Stimulated activated CD8-positive, alpha-beta memory T cell treated with anti-CD3 and anti-CD28 coated beads, Interleukin-2, amount 100 ng/mL, for 48 hours (primary cell): ENCODE data around the gene TP73.
A peak's percentile ranks its signal among the peaks of the same experiment; 100 is the strongest.
"Not testable (repeated sequence)": the region's sequence is repeated elsewhere in the genome, so short reads cannot be mapped to it uniquely, and the experiment has no call there.

Source experiments
- DNase-seq, 2 donors: peaks; one replicate each; pipeline ENCODE4 v3.0.0-alpha.2; 2020; ENCODE audit warnings: low read depth in 2 of 2

Gene TP73

DNA sequence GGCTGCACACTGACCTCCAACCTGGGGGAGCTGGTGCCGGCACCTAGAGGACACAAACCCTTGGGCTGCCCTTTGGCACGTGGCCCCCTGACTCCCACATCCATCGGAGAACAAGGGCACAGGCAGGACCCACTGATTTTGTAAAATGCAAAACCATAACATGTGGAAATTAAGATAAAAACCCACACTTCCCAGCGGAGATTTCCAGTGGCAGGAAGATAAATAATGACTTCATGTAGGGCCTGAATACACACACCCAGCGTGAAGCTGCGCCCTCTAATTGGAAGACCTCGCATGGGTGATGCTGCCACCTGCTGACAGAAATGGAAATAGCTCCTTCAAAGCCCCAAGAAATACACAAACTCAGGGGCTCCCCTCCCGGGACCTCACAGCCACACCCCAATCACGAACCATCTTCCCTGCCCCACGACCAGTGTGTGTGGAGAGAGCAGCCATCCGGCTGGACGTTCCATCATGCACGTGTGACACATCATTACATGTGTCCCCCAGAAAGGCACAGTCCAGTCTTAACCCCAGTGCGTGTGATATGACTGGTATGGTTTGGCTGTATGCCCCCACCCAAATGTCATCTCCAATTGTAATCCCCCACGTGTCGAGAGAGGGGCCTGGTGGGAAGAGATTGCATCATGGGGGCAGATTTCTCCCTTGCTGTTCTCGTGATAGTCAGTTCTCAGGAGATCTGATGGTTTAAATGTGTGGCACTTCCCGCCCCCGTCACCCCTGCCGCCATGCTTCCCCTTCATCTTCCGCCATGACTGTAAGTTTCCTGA lies 33.2 kb upstream of the TP73 start:
- peak in 1 of 2 donors; percentile 53 for DNase-seq

DNA sequence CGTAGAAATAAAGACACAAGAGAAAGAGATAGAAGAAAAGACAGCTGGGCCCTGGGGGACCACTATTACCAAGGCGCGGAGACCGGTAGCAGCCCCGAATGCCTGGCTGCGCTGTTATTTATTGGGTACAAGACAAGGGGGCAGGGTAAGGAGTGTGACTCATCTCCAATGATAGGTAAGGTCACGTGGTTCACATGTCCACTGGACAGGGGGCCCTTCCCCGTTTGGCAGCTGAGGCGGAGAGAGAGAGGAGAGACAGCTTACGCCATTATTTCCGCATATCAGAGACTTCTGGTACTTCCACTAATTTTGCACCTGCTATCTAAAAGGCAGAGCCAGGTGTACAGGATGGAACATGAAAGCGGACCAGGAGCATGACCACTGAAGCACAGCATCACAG lies 31.6 kb upstream of the TP73 start:
- no peak for DNase-seq

DNA sequence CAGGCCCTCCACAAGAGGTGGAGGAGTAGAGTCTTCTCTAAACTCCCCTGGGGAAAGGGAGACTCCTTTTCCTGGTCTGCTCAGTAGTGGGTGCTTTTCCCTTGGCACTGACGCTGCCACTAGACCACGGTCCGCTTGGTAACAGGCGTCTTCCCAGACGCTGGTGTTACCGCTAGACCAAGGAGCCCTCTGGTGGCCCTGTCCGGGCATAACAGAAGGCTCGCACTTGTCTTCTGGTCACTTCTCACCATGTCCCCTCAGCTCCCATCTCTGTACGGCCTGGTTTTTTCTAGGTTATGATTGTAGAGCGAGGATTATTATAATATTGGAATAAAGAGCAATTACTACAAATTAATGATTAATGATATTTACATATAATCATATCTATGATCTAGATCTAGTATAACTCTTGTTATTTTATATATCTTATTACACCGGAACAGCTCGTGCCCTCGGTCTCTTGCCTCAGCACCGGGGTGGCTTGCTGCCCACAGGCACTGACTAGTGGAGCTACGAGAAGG lies 31.1 kb upstream of the TP73 start:
- DNase-seq = not testable (repeated sequence)

DNA sequence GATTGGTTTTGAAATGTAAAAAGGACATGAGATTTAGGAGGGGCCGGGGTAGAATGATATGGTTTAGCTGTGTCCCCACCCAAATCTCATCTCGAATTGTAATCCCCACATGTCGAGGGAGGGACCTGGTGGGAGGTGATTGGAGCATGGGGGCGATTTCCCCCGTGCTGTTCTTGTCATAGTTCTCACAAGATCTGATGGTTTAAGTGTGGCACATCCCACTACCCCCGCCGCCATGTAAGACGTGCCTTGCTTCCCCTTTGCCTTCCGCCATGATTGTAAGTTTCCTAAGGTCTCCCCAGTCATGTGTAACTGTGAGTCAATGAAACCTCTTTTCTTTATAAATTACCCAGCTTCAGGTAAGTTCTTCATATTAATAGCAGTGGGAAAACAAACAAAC lies 30.2 kb upstream of the TP73 start:
- not testable (repeated sequence) for DNase-seq

DNA sequence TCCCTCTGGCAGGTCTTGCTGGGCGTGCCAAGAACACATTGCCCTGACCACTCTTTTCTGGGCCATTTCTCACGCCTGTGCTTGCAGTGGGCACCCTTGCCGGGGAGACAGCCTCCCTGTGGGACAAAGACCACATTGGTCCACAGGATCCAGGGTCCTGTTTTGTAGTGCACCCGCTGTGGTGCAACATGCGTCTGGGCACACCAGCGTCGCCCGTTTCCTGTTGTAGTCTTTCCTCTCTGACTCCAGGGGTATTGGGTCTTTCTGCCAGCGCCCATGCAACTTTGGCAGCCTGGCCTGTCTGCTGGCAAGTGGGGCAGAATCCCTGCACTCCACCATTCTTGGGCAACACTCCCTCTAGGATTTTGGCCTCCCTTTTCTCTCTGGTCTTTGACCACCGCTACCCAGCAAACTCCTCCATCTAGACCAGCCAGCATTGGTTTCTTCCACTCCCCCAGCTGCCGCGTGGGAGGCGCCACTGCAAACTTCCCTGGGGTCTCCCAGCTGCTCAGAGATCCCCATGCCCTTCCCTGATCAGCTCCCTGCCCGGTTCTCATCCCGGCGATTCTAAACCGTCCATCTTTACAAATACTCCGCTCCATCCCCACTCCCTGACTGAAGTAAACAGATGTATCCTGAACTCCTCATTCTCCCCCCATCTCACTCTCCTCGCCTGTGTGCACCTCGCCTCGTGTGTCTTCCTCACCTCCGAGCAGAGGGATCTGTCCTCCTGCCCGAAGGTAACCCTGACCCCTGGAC lies 28.7 kb upstream of the TP73 start:
- DNase-seq = no peak

DNA sequence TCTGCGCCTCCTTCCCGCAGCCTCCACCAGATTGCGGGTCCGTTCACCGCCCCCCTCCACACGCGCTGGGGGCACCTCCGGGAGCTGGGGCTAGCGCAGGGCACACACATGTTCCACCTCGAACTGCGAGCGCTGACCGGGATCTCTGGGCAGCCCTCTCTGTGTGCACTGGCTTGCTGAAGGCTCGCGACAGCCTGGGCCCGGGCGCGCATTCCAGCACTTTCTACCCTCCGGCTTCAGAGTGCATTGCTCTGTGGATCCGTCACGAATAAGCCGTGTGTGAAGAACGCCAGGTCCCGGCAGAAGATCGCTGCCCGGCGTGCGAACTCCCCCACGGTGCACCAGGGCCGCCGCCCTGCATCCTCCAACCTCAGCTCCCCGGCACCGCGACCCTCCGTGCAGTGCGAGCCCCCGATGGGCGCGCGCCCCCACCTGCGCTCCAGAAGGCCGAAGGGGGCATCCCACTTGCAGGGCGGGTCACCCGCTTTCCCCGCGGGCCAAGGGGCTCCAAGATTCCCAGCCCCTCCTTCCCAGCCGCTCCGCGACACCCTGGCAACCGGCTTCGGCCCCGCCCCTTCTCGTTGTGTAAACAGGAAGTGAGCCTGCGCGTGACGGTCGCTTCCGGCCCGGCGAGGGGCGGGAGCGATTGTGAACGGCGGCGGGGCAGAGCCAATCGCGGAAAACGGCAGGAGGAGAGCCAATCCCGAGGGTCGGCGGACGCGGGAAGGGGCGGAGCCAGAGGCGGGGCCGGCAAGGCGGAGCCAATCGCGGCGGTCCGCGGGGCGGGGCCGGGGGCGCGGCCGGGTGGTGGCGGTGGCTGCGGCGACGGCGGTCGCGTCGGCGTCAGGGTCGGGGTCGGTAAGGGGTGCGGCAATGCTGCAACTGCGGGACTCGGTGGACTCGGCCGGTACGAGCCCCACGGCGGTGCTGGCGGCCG lies 27.8 kb upstream of the TP73 start, which contains the start of gene TPRG1L:
Gene TPRG1L (plus strand): TSS at position 816 of the 937 bp plus-strand sequence. CDS start 58 bp downstream, at position 874.
- DNase-seq = peak; percentile 97 to 98

DNA sequence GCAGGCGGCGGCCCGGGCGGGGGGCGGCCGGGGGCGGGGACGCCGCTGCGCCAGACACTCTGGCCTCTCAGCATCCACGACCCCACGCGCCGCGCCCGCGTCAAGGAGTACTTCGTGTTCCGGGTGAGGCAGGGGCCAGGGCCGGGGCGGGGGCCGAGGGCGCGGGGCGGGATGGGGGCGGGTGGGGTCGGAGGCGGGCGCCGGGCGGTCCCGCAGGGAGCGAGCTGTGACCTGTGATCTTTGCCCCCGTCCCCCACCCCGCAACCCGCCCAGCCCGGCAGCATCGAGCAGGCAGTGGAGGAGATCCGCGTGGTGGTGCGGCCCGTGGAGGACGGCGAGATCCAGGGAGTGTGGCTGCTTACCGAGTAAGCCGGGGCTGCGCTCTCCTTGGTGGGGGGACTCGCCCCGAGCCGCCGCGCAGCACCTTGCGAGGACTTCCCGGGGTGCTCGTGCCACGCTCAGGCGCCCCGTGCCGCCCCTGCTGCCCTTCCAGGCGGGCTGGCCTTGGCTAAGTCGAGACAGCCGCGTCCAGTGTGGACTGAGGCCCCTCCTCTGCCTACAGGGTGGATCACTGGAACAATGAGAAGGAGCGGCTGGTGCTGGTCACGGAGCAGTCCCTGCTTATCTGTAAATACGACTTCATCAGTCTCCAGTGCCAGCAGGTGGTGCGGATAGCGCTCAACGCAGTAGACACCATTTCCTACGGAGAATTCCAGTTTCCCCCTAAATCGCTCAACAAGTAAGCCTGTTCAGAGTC lies 27.0 kb upstream of the TP73 start:
- DNase-seq = no peak

DNA sequence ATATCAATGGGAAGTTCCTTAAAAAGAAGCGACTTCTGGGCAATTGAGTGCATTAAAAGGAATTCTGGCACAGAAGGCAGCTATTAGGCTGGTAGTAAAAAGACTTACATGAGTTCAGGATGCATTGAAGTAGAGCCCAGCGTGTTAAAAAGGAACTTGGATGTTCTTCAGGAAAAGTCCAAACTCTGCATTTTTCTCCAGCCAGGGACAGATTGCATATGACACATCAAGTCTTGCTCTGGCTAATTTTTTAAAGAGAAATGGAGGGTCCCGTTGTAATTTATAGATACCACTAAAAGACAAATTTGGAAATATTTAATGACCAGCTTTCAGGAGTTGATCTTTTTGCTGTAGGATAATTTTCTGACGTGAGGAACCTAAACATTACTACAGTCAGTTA lies 26.3 kb upstream of the TP73 start:
- DNase-seq = no peak

DNA sequence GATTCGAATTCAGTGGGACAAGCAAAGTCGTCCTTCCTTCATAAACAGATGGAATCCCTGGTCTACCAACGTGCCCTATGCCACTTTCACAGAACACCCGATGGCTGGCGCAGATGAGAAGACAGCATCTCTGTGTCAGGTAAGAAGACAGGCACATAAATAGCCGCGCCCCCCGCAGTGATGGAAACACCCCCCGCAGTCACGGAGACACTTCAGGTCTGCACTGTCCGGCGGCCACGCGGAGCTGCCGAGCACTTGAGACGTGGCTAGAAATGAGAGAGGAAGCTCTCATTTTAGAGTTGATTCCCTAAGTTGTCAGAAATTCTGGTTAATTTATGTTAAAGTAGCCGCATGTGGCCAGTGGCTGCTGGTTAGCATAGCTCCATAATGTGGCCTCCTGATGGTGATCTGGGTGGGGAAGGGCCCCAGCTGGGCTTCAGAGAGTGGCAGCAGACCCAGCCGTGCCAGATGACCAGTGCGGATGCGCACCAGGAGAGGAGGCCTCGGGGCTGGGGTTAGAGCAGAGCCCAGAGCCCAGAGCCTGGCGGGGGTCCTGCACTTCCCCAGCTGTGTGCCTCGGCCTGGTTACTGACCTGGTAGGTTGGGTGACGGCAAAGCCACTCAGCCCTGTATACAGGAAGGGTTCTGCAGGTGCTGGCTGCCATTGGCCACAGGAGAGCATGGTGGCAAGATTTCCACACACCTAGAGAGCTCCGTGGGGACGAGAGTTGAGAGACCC lies 24.6 kb upstream of the TP73 start:
- DNase-seq = no peak

DNA sequence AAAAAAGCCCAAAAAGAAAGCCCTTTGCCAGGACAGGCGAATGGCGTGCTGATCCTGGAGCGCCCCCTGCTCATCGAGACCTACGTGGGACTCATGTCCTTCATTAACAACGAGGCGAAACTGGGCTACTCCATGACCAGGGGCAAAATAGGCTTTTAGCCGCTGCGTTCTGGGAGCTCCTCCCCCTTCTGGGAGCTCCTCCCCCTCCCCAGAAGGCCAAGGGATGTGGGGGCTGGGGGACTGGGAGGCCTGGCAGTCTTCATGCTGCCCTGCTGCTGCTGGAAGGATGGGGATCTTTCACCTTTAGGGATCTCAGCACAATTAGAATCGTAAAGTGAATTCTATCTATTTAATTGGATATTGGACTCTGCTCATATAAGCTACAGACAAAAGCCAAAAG lies 23.9 kb upstream of the TP73 start:
- DNase-seq = no peak

DNA sequence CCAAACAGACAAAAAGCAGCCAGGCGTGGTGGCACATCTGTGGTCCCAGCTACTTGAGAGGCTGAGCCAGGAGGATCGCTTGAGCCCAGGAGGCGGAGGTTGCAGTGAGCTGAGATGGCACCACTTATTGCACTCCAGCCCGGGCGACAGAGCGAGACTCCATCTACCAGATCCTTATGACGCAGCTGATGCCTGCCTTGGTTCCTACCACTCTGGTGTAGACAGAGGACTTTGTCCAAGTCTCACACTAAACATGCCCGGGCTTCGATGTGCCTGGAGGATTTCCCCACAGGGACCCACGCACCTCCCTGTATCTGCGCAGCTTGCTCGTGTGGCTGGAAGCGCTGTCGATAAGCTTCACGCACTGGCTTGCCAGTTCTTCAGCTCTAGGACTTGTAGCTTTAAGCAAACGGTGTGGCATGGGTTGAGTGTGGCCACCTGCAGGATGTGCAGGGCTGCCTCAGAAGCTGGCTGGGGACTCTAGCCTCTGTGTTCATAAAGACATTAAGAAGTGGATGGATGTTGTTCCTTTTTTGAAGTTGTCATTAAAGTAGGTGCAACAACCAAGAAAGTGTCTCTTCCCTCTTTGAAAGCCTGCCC lies 22.7 kb upstream of the TP73 start:
- DNase-seq = no peak

DNA sequence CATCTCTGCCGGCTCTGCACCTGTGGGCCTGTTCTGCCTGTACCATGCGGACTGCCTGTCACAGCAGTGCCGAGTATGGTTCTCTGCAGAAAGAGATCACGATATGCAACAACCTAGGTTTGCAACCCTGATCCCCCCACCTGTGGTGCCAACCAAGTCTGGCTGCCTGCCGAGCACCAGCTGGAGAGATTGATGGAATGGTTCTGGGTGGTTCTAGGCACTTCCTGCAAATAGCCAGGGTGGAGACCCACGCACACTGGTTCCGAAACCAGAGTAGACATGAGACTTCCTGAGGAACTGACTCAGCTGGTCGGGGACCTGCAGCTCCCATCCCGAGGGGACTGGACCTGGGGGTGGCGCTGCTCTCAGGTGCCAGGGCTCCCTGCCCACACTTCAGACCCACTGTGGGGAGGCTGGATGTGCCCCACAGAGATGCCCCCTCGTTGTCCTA lies 22.1 kb upstream of the TP73 start:
- no peak for DNase-seq

DNA sequence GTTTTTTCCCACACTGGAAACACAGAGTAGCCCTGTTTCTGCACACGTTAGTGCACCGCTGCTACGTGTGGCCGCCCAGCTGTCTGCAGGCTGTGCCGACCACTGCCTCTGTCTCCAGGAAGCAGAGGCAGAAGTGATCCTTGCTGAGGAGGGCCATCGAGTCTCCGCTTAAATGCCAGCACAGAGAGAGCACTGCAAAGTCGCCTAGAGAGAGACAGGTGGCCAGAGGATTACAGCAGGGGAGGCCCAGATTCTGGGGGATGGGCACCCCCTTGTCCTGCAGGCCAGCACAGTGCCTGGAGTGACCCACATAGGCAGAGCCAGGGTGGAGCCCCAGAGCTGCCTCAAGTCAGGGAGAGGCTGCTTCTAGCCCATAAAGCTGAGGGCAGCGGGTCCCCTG lies 21.4 kb upstream of the TP73 start:
- DNase-seq = no peak

DNA sequence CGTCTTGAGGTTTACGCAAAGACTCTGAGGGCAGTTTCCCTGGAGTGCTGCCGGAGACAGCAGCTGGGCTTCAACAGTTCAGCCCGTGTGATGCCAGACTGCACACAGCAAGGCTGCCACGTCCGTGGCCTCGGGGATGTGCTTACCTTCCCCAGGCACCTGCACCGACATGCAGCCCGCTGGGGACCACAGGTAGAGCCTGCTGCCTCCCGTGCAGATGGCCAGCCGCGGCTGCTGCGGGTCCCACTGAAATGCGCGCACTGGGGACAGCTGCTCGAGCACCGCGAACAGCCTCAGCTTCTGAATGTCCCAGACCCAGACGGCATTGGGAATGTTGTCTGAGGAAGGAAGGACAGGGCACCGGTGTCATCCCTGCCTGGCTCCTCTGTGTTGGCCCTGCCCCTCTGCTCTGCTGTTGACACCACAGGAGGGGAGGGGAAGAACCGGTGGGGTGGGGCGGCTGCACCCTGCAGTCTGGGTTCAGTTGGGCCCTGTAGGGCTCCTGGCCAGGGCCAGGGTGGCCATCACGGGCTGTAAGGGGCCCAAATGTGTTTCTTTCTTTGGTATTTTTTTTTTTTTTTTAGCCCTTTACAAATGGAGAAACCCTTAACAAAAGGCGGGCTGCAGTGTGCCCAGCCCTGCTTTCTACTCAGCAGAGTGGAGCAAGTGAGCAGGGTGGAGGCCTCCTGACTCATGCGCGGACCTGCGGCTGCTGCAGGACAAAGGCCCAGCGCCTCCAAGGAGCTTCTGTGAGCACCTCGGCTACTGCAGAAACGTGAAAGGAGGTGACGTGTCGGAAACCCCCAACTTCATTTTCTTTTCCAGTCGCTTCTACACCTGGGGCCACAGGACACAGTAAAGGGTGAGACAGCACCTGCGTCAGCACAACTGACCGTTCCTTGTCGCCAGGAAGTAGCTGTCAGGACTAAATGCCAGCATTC lies 20.7 kb upstream of the TP73 start:
- DNase-seq = no peak

DNA sequence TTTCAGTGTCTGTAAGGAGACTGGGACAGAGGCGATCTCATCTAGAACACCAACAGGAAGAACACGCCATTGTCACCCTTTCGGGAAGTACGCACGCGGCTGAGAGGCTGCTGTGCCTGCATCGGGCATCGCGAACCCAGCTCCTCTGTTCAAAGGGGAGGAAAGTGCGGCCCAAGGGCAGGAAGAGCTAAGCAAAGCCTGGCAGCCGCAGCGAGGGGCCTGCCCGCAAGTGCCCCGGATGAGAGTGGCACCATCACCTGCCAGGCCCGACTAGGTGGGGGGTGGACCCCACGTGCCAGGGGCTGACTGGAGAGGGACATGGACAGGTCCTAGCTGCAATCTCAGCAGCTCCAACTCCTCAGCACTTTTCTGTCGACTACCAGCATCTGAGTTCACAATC lies 20.0 kb upstream of the TP73 start:
- DNase-seq = no peak

DNA sequence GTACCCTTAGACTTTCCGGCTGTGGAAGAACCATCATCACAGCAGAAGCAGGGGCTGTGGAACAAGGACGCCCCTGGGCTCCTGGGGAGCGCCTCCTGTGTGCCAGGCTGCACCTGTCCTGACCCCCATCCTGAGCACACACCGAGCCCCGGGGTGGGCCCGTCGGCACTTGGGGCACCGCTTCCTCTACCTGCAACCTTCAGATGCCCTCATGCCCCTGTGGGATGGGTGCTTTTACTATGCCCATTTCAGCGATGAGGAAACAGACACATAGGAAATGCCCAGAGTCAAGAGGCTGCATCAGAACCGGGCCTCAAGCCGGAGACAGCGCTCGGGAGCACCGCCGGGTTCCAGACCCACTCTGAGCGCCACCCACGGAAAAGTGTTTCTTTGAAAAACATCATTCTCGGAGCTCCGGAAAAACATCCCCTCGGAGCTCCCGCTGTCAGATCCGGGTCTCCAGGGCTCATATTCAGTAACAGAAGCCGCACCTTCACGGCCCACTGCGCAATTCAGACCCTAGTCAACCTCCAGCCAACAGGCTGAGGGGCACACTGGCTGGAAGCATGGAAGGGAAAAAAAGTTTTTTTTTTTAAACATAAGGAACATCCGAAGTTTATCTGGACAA lies 19.5 kb upstream of the TP73 start:
- DNase-seq = no peak

DNA sequence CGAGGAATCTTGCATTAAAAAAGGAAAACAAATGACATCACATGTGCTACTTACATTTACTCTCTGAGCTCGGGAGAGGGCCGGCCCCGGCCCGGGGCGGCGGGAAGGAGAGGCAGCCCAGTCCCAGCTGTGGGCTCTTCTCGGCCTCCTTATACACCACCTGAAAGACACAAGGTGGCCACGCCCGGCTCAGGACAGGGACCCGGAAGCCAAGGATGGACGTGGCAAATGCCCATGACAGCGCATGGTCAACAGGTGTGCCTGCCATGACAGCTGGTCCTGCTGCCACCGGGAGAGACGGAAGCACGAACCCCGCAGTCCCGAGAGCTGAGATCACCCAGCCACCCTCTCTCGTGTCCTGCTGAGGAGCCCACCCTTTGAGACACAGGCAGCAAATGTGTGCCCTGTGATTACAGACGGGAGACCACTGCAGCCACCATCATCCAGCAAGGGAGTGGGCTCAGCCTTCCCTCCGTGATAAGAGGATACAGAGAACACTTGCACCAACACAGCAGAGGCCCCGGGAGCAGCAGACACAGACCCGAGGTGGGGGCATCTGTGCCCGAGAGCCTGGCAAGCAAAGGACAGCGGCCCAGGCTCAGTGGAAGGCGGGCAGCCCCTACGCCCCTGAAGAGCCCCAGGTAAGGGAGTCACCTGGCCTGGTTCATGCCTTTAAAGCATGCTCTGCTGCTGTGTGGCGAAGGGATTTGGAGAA lies 18.8 kb upstream of the TP73 start:
- no peak for DNase-seq
